SK-MEL-5 (cell line): ENCODE data around the gene LMTK3. TPM values are rescaled to one million over a fixed set of nuclear protein-coding genes. Genes with fewer than 3 reads are reported as not detected.

Experiments used
- DNase-seq: peaks from one replicate; pipeline ENCODE4 v3.0.0-alpha.2; 2016; ENCODE audit warnings: low read depth, low spot score
- in situ Hi-C: cut with HindIII; loops from 2 replicates; pipeline ENCODE4 v1.10.0; 2016; ENCODE audit warnings: low sequenced_read_pairs, high pct_unique_total_duplicates, low pct_unique_long_range_greater_than_20kb
- total RNA-seq: library from RNA; depleted of rRNA; stranded (reverse); fragments of >200 nt; shearing (Covaris generic); gene quantifications from 2 replicates; pipeline ENCODE4 v1.2.3, GENCODE V29; 2014

Gene LMTK3
- total RNA-seq, 1 experiment from 2014 or later = not detected

DNA sequence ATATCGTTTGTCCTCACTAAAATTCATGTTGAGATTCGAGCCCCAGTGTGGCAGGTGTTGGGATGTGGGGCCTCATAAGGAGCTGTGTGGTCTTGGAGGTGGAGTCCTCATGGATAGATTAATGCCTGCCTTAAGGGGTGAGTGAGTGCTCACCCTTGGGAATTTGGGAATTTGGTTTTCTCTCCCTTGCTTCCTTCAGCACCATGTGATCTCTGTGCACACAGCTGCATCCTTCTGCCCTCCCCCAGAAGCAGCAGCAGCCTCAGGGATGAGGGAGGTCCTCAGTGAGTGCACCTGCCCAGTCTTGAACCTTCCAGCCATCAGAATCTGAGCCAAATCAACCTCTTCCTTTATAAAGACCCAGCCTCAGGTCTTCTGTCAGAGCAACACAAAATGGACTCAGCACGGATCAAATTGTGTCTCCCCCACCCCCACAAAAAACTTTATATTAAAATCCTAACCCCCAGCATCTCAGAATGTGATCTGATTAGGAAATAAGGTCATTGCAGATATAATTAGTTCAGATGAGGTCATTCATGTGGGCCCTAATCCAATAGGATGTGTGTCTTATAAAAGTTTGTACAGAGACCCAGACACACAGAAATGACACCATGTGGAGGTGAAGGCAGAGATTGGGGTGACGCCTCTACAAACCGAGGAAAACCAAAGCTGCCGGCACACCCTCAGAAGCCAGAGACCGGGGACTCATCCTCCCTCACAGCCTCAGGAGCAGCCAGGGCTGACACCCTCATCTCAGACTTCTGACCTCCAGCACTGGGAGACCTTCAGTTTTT lies 29.6 kb downstream of the LMTK3 start:
- DNase-seq = peak; percentile 23
- in situ Hi-C loops = no loop called here

DNA sequence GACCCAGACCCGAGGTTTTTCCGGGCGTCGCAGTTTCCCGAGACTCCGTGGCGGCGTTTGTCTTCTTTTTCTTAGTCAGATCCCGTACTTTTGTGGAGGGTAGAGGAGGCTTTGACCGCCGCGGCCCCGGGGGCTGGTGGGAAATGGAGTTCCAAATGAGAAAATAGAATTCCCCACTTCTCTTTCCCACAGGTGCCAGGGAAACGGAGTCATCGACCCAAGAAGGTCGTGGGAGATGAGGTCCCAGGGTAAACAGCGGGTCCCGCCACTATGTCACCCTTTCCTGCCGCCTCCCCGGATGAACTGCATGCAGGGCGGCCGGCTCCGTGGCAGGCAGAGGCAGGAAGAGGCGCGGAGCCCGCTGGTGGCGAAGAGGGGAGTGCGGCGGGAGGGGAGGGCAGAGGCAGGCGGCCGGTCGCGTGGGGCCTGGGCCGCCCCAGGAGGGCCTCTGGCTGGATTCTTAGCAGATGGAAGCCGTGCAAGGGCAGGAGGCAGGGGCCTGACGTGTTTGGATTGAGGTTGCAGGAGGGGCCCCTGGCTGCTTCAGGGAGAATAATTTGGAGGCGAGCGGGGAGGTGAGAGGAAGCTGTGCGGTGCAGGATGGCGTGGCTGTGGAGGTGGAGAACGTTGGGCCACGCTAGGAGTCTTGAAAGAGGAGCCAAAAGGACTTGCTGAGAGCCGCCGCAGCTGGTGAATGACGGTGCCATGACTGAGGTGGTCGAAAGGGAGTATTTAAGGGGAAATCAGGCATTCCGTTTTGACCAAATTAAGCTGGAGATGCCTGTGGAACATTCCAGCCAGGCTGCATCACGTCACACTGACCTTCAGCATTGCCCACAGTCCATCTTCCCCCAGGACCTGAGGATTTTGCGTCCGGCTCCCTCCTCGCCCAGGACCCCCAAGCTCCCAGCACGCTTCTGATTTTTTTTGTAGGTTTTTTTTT lies 30.8 kb downstream of the LMTK3 start:
- in situ Hi-C loops = no loop called here

DNA sequence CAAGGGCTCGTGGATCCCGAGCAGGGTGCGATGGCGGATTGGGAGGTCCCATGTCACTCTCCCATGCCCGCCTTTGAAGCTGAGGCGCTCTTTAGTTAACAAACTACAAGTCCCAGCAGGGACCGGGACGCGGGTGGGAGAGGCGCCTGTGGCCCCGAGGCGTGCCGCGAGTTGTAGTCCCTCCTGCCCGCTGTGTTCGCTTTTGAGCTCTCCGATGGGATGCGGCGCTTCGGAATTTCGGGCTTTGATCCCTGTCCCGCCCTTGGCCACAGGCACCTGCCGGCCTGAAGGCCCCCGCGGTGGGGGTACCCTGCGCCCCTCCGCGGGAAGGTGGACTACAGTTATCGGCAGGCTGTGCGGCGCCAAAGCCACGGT lies 31.5 kb downstream of the LMTK3 start:
- DNase-seq = no peak
- in situ Hi-C loops = no loop called here

More for the DNA sequence above, 30.8 kb downstream of the LMTK3 start:
- DNase-seq = no peak

DNA sequence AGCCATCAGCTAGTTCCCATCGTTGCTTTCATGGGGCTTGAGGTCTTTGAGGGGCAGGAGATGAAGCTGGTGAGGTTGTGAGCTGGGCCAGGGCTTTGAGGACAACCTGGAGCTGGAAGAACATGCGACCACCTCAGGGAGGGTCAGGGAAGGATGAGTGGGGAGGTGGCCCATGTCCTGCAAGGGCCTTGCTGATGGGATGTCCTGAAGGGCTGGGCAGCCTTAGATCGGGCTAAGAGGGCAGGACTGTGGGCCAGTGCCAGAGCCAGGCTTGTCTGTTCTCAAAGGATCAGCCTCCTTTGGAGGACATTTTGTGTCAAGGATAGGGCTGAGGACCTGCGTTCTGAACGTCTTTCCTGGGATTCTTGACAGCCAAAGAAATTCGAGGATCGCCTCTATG lies 31.9 kb downstream of the LMTK3 start:
- in situ Hi-C loops = no loop called here
- no peak for DNase-seq

GRCh38 chr19:48478339-48479256 lies 33.0 kb downstream of the LMTK3 start:
- no peak for DNase-seq
- in situ Hi-C loops = no loop called here

DNA sequence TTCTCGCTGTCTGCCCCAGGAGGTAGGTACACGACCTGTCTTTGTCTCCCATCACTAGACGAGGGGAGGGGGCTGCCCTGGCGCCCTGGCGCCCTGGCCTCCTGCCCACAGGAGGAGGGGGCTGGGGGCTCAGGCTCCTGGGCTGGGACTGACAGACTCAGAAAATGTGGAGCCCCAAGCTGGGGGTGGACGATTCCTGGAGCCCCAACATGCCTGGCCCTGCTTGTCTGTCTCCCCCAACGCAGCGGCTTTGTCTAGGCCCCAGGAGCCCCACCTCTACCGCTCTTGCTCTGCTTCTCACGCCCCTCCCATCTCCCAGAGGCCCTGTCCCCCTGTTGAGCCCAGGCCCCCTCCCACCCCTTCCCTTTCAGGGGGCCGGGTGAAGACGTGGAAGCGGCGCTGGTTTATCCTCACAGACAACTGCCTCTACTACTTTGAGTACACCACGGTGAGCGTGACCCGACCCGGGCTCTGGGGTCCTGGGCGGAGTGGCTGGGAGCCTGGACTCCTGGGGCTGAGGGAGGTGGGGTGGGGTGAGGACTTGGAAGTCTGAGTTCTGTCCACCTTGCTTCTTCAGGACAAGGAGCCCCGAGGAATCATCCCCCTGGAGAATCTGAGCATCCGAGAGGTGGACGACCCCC lies 33.8 kb downstream of the LMTK3 start:
- DNase-seq = no peak
- in situ Hi-C loops = no loop called here

DNA sequence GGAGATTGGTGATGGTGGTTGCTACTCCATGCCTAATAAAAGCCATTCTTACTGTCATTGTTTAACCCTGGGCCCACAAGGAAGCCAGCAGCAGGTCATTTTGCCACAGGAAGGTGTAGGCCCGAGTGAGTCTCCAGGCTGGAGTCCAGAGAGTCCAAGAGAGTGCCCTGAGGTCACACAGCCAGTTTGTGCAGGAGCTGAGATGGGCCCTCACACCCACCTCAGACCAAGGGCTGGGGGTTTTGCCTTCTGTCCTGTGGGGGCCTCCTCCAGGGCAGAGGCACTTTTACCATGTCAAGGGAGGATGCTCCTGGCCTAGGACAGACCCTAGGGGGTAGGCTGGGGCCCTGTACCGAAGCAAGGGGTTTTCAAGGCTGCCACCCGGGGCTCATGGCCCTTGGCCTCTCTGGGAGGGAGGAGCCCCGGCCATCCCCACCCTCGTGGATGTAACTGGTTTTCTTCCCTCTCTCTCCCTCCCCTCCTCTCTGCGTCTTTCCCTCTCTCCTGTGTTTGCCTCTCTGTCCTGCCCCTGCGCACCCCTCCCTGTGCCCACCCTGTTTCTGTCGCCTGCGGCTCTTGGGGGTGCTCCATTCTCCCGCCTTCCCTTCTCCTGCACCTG lies 34.5 kb downstream of the LMTK3 start:
- in situ Hi-C loops = no loop called here
- no peak for DNase-seq

GRCh38 chr19:48476176-48476575 lies 35.5 kb downstream of the LMTK3 start:
- DNase-seq = no peak
- in situ Hi-C loops = no loop called here

DNA sequence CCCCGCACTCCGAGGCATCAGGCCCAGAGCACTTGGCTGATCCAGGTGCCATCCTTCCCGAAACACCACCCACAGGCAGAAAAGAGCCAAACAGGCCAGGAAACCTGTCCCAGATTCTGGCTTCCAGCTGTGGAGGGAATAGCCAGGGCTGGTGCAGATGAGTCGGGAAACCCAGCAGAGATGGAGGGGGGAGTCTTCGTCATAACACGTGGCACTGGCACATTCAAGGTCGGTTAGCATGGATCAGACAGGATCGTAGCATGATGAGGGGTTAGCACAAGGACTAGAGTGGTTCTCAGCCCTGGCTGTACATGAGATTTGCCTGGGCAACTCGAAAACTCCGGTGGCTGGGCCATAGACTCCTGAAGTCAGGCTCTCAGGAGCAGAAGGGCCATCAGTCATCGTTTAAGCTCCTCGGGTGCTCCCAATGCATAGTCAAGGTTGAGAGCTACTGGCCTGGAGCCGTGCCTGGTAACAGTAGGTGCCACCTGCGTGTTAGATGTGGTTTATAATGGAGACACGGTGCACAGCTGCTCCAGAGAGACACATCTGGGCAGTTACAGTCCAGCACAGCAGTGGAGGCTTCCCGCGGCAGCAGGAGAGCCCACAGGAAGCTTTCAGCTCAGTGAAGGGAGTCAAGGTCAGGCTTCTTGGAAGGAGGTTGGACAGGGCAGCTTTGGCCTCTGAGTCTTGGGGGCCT lies 36.1 kb downstream of the LMTK3 start:
- in situ Hi-C loops = no loop called here
- DNase-seq = no peak

GRCh38 chr19:48474084-48474592 lies 37.5 kb downstream of the LMTK3 start:
- in situ Hi-C loops = no loop called here
- DNase-seq = no peak

DNA sequence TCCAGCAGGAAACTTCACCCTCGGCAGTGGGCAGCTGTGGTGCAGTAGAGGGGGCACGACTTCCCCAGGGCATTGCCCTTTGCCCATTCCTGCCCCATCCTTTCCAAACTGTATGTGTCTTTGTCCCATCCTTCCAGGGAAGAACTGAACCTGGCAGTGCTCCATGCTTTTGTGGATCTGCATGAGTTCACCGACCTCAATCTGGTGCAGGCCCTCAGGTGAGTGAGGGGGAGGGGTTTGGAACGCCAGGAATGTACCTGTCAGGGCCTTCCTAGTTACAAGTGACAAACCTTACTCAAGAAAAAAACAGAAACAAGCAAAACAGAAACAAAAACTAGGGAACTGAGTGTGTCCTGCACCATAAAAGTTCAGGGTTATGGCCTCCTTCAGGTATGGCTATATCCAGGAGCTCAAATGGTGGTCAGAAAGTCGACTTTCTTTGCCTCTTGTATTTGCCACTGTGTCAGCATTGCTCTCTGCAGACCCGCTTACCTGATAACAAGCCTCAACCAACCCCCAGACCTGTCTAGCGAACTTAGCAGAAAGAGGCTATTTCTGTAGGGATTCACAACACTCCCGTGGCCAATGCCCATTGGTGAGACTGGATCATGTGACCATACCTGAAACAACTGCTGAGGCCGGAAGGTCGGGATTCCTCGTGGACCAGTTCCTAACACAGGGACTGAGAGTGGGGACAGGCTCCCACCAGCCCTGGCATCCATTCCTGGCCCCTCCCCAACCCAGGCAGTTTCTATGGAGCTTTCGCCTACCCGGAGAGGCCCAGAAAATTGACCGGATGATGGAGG lies 38.3 kb downstream of the LMTK3 start:
- DNase-seq = no peak
- in situ Hi-C loops = no loop called here

- DNase-seq = no peak
- in situ Hi-C loops = no loop called here
Observed at GRCh38 chr19:48471836-48472235, 39.8 kb downstream of the LMTK3 start.

DNA sequence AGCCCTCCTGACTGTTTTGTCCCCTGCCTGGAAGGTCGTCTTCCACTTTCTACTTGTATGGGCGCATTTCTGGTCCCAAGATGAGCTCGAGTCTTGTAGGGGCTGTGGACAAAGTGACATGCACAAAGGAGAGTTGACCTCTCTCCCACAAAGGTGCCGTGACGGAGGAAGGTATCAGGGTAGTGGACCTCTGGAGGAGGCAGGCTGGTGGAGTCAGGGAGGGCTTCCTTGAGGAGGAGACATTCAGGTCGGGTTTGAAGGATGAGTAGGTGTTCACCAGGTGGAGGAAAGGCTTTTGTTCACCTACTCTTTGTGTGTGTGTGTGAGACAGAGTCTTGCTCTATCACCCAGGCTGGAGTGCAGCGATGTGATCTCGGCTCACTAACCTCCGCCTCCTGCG lies 40.8 kb downstream of the LMTK3 start:
- in situ Hi-C loops = no loop called here

DNA sequence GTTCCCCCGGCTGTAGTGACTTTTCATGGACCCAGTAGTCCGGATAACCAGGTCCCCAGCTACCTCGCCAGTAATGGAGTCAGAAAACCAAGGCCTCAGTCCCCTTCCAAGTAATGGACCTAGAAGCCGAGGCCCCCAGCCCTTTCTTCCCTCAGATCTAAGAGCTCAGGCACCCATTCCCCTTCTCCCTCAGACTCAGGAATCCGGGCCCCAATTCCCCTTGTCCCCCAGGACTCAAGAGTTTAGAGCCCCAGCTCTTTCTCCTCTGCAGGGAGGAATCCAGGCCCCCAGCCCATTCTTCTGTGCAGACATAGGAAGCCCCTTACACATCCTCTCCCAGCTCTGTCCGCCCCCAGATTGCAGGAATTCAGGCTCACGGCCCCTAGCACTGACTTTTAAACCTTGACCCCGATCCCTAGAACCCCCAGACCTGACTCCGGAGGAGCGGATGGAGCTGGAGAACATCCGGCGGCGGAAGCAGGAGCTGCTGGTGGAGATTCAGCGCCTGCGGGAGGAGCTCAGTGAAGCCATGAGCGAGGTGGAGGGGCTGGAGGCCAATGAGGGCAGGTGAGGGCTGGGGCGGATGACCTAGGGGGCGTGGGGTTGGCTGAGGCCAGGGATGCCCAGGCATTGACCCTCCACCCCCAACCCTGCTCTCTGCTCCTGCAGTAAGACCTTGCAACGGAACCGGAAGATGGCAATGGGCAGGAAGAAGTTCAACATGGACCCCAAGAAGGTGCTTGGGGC lies 41.5 kb downstream of the LMTK3 start:
- in situ Hi-C loops = no loop called here
- no peak for DNase-seq

More for the DNA sequence above, 40.8 kb downstream of the LMTK3 start:
- DNase-seq = no peak
